Endothelial cell of umbilical vein (primary cell): ENCODE measurements around the gene ZNF503.

Source experiments
- CTCF ChIP-seq, 2 donors: IDR thresholded peaks; 1 replicate in 1 of 2; 2 replicates in 1 of 2; pipeline ENCODE4 v1.5.1; 2011; ENCODE audit warnings: low read length in 2 of 2, mild to moderate bottlenecking in 2 of 2, moderate library complexity in 2 of 2, control low read depth in 1 of 2, inconsistent platforms in 1 of 2, low read depth in 1 of 2; ENCODE audit not compliant: insufficient read depth in 1 of 2; ENCODE audit errors: extremely low read depth in 1 of 2
- EZH2 ChIP-seq: IDR thresholded peaks from 2 replicates; pipeline ENCODE4 v1.6.1; 2012; ENCODE audit warnings: borderline replicate concordance, low read depth, mild to moderate bottlenecking, moderate library complexity, low read length, inconsistent platforms; ENCODE audit not compliant: severe bottlenecking
- GATA2 ChIP-seq: IDR thresholded peaks from 2 replicates; pipeline ENCODE4 v1.7.0; 2011; ENCODE audit warnings: low read depth, mild to moderate bottlenecking, moderate library complexity, mixed read lengths, low read length; ENCODE audit not compliant: insufficient read length, insufficient read depth
- JUN ChIP-seq: IDR thresholded peaks from 2 replicates; pipeline ENCODE4 v1.6.1; 2011; ENCODE audit warnings: borderline replicate concordance, low read depth; ENCODE audit not compliant: insufficient read length, insufficient read depth
- POLR2A ChIP-seq: IDR thresholded peaks from 2 replicates; pipeline ENCODE4 v1.6.1; 2012; ENCODE audit warnings: low read depth, mild to moderate bottlenecking, control low read depth, low read length
- POLR2AphosphoS5 ChIP-seq: IDR thresholded peaks from 2 replicates; pipeline ENCODE4 v1.6.1; 2012; ENCODE audit warnings: low read depth, mild to moderate bottlenecking, control low read depth, low read length, moderate library complexity; ENCODE audit not compliant: insufficient read depth

- TF ChIP-seq POLR2AphosphoS5 (no peak), CTCF (IDR thresholded peaks at IDR 0.05; ENCODE audit: extremely low read depth in 1 of 2, insufficient read depth in 1 of 2, low read depth in 1 of 2, low read length in 2 of 2) (no peak), JUN (no peak), POLR2A (no peak), EZH2 (no peak), GATA2 (no peak)
Measured at GRCh38 chr10:75367021-75367487, 34.5 kb downstream of the ZNF503 start.
